NCI-H526 treated with DMSO at 0.1 percent for 48 hours (cell line): ENCODE results near the gene PDCD1LG2.

Experiments used
- DNase-seq: peaks from one replicate; lab custom pipeline; 2025; lab: John Stamatoyannopoulos, UW

PDCD1LG2 gene

DNA sequence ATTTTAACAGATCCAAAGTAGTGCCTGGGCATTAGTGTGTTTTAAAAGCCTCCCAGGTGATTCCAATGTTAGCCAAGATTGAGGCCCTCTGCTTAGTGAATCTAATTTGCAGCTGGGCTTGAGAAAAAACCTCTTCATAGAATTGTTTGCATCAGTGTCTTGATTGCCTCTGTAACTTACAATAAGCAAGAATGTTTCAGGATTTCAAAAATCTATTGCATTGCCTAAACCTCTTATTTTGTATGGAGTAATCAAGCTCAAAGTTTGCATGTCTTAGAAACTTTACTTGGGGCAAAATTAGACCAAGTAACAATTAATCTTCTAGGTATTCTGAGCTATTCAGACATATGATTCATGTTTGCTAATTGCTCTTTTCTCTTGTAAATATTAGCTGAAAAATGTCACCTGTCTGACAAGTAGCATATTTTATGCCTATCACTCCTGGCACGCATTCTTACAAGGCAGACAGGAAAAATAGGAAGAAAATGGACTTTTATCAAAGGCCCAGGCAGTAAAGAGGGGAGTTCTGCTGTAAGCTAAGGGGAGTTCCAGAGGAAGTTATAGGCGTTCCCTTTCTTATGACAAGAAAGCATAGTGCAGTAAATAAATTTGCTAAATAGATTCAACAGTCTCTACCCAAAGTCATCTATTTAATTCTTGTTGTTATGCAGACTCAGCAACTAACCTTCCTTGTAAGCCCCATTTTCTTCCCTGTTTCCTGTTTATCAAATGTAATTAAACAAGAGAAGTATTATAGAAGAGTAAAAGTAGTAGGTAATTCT lies 21.0 kb downstream of the PDCD1LG2 start:
- no peak for DNase-seq

DNA sequence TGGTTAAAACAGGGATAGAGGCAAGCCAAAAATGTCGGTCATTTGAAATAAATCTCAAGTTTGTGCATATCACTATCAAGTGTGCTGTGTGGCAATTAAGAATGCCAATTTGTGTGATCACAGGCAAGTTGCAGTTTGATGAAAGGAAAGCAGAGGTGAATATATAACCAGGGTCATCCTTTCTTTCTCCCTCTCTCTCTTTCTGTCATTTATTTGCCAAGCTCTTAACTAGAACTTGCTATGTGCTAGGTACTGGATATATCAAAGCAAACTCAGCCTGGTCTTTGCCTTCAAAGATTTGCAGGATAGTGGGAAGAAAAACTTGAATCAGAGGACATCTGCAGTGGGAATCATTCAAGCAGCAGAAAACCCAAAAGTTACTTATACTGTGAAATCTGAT lies 22.0 kb downstream of the PDCD1LG2 start:
- no peak for DNase-seq

- DNase-seq, result no peak
Measured at GRCh38 chr9:5532790-5533189, 22.5 kb downstream of the PDCD1LG2 start.

GRCh38 chr9:5536684-5537083 lies 26.4 kb downstream of the PDCD1LG2 start:
- no peak for DNase-seq

DNA sequence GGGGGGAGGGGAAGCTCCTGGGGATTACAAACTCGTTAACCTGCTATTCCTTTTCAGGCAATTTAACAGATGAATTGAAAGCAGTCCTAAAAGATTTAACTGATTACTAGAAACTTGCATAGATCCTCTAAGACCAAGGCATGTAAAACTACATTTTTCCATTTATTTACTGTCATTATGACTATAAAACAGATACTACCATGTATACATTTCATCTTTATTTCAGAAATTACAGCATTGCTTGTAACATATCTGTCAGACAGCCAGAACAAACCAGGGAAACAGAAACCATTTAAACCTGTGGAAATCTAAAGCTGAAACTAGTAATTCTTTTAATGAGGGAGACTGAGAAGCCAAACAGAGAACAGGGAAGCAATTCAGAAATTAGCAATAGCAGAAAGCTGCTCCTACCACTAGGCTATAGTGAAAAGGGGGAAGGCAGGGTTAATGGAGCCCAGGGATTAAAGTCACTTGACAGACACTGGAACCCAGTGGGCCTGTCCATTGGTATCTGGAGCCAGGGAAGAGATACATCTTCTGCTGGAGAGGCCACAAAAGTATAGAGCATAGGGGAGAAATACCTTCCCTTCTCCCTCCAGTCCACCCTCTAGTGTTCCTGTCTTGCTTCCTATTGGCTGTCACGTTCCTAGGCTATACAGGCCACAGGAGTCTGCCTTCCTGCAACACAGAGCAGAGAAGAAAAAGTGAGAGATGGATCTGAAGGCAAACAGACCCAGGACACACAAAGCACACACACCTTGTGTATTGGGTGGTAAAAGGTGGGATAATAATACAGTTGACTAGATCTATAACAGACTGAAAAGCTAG lies 33.8 kb downstream of the PDCD1LG2 start:
- no peak for DNase-seq

DNA sequence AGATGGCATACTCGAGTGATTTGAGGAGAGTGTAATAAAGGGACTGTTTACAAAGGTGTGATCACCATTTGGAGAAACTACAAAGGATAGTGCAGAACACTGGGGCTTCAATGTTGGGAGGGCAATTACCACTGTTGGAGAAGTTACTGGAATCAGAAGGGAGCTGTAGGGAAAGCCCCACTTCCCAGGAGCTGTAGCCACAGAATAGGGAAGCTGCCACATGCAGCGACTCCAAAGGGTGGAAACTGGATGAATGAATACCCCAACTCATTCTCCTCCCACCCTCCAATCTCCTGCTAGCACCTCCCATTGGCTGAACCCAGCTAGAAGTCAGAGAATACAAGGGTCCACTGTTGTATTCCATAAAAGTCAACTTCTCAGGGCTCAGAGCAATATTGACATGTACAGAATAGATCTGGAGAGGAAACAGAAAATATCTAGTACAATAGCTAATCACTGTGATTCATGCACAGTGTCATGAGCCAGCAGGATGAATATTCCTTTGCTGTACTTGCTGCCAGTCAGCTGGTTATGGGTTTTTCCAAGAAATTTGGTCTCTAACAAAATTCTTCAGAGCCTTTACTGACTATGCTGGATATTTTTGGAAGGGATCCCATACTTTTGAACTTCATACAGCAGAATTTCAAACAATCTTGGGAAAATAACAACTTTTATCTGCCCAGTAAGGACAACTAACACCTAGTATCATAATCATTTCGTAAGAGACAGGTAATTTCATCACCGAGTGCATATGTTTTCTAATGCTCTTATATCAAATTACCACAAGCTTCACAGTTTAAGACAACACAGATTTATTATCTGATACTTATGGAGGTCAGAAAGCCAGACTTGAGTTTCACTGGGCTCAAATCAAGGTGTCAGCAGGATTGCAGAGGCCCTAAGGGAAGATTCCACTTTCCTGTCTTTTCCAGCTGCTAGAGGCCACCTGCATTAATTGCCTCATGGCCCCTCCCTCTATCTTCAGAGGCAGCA lies 39.6 kb downstream of the PDCD1LG2 start:
- DNase-seq, result no peak

DNA sequence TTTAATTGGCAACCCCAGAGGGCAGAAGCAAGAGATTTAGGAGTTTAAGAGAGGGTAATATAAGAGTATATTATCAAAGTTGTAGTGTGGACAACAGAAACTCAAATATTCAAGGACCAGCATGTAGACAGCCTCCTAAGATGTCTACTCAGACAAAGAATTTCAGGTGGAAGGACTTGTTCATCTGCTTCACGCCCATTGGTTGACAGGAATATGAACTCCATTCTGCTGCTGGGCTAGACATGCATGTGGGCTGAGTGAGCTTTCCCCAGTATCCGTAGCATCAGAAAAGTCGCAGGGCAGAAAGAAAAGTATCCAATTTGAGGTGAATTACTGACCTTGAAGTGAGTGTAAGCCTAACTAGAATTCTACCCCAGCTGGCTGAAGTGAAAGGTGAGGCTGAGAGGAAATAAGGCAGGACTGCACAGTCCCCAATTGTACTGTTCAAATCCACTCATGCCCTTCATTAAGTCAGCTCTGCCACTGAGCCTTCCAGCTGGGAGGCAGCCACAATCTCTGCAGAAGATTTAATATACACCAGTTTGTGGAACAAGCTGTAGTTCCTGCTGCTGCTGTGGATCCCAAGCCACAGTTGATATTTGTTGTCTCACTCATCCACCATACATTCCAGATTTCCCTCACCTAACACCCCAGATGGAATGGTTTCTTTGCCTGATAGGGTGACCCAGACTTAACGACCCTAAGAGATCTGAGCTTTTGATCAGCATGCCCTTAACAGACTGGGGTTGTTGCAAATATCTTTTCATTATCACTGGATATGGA lies 41.2 kb downstream of the PDCD1LG2 start:
- no peak for DNase-seq

DNA sequence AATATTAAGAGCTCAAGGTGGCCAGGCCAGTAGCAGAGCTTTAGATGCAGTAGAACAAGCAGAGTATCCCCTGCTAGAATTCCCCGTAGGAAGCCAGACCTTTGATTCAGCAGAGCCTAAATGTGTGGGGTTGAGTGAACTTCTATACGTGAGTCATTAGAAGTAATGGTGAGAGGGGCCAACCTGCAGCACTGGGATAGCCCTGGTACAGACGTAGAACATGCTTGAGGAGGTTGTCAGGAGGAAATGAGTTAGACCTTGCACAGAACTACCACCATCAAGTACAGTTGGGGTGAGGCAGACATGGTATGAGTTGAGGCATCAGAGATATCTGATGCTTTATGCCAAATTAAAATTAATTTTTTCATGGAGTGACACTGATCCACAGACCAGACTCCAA lies 42.0 kb downstream of the PDCD1LG2 start:
- DNase-seq, result no peak

- DNase-seq, result no peak
Measured at GRCh38 chr9:5553211-5553610, 42.9 kb downstream of the PDCD1LG2 start.

DNA sequence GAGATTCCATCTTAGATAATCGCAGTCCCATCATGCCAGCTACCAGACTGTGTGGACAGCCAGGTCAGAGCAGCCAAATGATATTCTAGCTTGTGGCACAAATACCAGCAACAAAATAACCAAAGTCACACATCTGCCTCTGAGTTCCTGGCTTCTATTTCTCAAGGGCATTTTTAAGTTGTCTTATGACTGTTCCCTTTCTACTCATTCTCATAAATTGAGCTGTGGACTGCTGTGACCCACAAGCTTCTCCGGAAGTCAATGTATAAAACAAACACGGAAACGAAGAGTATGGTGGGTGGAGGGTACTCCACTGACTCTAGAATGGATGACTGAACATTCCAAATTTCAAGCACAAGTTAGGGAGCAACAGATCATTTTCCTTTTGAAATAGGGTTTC lies 43.9 kb downstream of the PDCD1LG2 start:
- no peak for DNase-seq

- DNase-seq, result no peak
Measured at GRCh38 chr9:5556101-5556705, 45.9 kb downstream of the PDCD1LG2 start.

DNA sequence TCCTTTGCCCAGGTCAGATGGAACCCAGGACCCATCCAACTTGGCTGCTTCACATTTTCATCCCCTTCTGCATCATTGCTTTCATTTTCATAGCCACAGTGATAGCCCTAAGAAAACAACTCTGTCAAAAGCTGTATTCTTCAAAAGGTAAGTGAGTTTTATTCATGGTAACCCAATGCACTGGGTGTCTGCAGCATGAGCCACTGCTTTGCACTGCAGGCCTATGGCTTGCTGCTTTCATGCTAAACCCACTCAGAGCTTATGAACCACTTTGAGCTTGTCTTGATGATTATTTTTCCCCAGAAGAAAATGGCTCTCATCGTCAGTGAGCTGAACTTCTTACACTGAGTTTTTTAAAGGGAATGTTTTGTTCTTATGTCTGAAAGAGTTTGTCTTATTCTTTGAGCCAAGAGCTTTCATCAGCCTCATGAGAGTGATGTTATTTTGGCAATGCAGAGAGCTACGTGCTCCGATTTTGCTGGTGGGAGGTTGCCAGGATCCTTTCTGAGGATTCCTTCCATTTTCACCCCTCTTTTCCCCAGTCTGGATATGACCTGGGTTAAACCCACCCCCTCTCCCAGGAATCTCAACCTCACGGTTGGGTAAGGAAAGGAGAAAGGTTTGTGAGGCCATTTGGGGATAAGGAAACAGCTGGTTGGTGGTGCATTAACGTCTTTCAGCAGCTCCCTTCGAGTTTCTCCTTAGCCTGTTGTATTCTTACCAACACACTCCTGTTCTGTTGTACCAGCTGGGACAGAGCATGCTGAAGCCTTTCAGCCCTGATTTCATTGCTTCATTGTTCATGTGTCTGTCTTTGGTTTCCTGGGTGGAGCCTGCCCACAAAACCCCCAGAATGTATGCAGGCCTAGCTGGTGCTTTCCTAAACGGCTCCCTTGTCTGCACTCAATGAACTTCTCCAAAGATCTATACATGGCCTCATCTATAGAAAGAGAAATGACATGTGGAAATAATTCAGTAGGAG lies 47.6 kb downstream of the PDCD1LG2 start:
- DNase-seq, result no peak

- DNase-seq, result no peak
Measured at GRCh38 chr9:5559659-5560058, 49.3 kb downstream of the PDCD1LG2 start.

GRCh38 chr9:5560443-5561100 lies 50.2 kb downstream of the PDCD1LG2 start:
- no peak for DNase-seq

- DNase-seq, result no peak
Measured at GRCh38 chr9:5561828-5562488, 51.6 kb downstream of the PDCD1LG2 start.

GRCh38 chr9:5562806-5563416 lies 52.6 kb downstream of the PDCD1LG2 start:
- DNase-seq, result no peak

DNA sequence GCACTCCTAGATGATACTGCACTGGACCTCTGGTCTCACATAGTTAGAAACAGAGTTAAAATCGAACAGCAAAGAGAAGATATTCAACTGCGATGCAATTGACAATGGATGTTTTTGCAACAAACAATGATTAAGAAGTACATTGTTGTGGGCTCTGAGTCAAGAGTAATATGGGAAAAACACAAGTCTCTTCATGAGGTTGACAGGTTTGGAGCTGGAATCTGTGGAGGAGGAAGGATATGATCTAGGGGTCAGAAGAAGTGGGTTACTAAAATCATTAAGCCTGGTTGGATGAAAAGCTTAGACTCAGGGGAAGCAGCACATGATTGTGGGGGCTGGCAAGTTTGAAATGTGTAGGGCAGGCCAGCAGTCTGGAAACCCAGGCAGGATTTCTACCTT lies 53.1 kb downstream of the PDCD1LG2 start:
- DNase-seq, result no peak

DNA sequence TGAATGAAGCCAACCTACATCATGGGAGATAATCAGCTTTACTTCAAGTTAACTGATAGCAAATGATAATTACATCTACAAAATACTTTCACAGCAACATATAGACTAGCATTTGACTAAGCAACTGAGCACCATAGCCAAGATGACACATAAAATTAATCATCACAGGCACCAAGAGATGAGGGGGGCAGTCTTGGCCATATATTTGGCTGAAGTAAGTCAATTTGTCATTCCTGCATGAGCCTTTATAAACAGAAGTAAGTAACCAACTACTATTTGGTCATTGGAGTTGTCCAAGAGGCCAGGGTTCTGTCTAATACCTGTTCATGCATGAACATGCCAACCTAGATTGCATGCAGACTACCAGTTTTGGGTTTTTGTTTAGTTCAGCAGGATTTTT lies 53.6 kb downstream of the PDCD1LG2 start:
- no peak for DNase-seq
